IMR-90 (cell line): ENCODE data around the gene SLC25A52. TPM values are rescaled to one million over a fixed set of nuclear protein-coding genes. Genes with fewer than 3 reads are reported as not detected.

Source experiments
- ATAC-seq: fragments of 200-7000 bp; cut with Tn5 transposase; 2 replicates; pipeline ENCODE4 v1.9.1; 2020; ENCODE audit warnings: low read depth, mild to moderate bottlenecking, moderate library complexity
- BruUV-seq: library from RNA; stranded (reverse); fragments of 400-500 nt; replicated peaks from 2 replicates; lab custom pipeline; 2021; lab: Mats Ljungman, UMichigan
- CTCF ChIA-PET: fragments of 300-600 bp; formaldehyde crosslinking; extraction: SDS; loops from one replicate; lab custom pipeline; 2021; ENCODE audit warnings: antibody characterized with exemption; lab: Yijun Ruan, JAX
- POLR2A ChIA-PET: fragments of 300-600 bp; sonication (Branson Sonifier 250); formaldehyde crosslinking; loops from one replicate; lab custom pipeline; 2022; ENCODE audit warnings: antibody characterized with exemption; ENCODE audit not compliant: unreplicated experiment; lab: Charles Lee
- DNase-seq: peaks from one replicate; pipeline ENCODE4 v3.0.0; 2013
- H2AFZ ChIP-seq: replicated peaks from 2 replicates; pipeline ENCODE3; 2013; ENCODE audit warnings: low read length, mild to moderate bottlenecking; ENCODE audit not compliant: poor library complexity
- H2AK5ac ChIP-seq: 2 replicates; pipeline ENCODE4 v1.6.1; 2013; ENCODE audit warnings: low read depth, low read length, inconsistent platforms
- H2AK9ac ChIP-seq: replicated peaks from 2 replicates; pipeline ENCODE3; 2013; ENCODE audit warnings: mild to moderate bottlenecking, low read depth, low read length, moderate library complexity; ENCODE audit not compliant: poor library complexity
- H2BK120ac ChIP-seq: 2 replicates; pipeline ENCODE4 v1.6.1; 2013; ENCODE audit warnings: low read depth, low read length, inconsistent platforms
- H2BK15ac ChIP-seq: 3 replicates; pipeline ENCODE4 v1.6.1; 2013; ENCODE audit warnings: low read depth, low read length, inconsistent platforms
- H2BK20ac ChIP-seq: 2 replicates; pipeline ENCODE4 v1.6.1; 2013; ENCODE audit warnings: low read depth, mild to moderate bottlenecking, inconsistent platforms, low read length, moderate library complexity
- H2BK5ac ChIP-seq: 2 replicates; pipeline ENCODE4 v1.6.1; 2013; ENCODE audit warnings: mild to moderate bottlenecking, low read depth, low read length, inconsistent platforms; ENCODE audit not compliant: poor library complexity, severe bottlenecking
- H3K14ac ChIP-seq: replicated peaks from 2 replicates; pipeline ENCODE4 v1.6.1; 2013; ENCODE audit warnings: low read depth, low read length, inconsistent platforms
- H3K18ac ChIP-seq: 2 replicates; pipeline ENCODE4 v1.6.1; 2013; ENCODE audit warnings: low read depth, low read length, control low read depth
- H3K23ac ChIP-seq: 2 replicates; pipeline ENCODE4 v1.6.1; 2013; ENCODE audit warnings: low read depth, low read length, inconsistent platforms
- H3K27ac ChIP-seq: 2 replicates; pipeline ENCODE4 v1.5.1; 2013; ENCODE audit warnings: mild to moderate bottlenecking, control low read depth, low read length; ENCODE audit not compliant: insufficient read depth
- H3K27me3 ChIP-seq: 2 replicates; pipeline ENCODE4 v1.6.1; 2013; ENCODE audit warnings: low read length; ENCODE audit not compliant: control insufficient read depth, insufficient read depth
- H3K36me3 ChIP-seq: 2 replicates; pipeline ENCODE4 v1.6.1; 2013; ENCODE audit warnings: low read length, mixed read lengths; ENCODE audit not compliant: control insufficient read depth, insufficient read depth
- H3K4ac ChIP-seq: 2 replicates; pipeline ENCODE4 v1.6.1; 2013; ENCODE audit warnings: low read depth, low read length, inconsistent platforms
- H3K4me1 ChIP-seq: 2 replicates; pipeline ENCODE4 v1.6.1; 2013; ENCODE audit warnings: low read length, mixed read lengths; ENCODE audit not compliant: control insufficient read depth, insufficient read depth
- H3K4me2 ChIP-seq: 2 replicates; pipeline ENCODE4 v1.6.1; 2013; ENCODE audit warnings: low read depth, mild to moderate bottlenecking, control low read depth, low read length, moderate library complexity
- H3K4me3 ChIP-seq: 2 replicates; pipeline ENCODE4 v1.5.1; 2013; ENCODE audit warnings: low read depth, mild to moderate bottlenecking, control low read depth, low read length, moderate library complexity; ENCODE audit not compliant: insufficient read depth
- H3K56ac ChIP-seq: 2 replicates; pipeline ENCODE4 v1.6.1; 2013; ENCODE audit warnings: low read length, inconsistent platforms; ENCODE audit not compliant: insufficient read depth; ENCODE audit errors: extremely low read depth
- H3K79me1 ChIP-seq, 2 experiments: 2 replicates each; pipeline ENCODE4 v1.6.1; 2013; ENCODE audit warnings: low read length in 2 of 2, inconsistent platforms in 1 of 2, low read depth in 1 of 2
- H3K9ac ChIP-seq: 2 replicates; pipeline ENCODE4 v1.6.1; 2013; ENCODE audit warnings: low read depth, low read length, control low read depth
- H3K9me1 ChIP-seq: 2 replicates; pipeline ENCODE4 v1.6.1; 2013; ENCODE audit warnings: low read length, inconsistent platforms; ENCODE audit not compliant: insufficient read depth
- H3K9me3 ChIP-seq: 2 replicates; pipeline ENCODE4 v1.6.1; 2013; ENCODE audit warnings: low read length; ENCODE audit not compliant: control insufficient read depth, insufficient read depth
- H4K20me1 ChIP-seq: 2 replicates; pipeline ENCODE4 v1.6.1; 2013; ENCODE audit warnings: low read length, inconsistent platforms; ENCODE audit not compliant: insufficient read depth
- H4K5ac ChIP-seq: 2 replicates; pipeline ENCODE4 v1.6.1; 2013; ENCODE audit warnings: mild to moderate bottlenecking, low read depth, low read length, control low read depth
- H4K8ac ChIP-seq, 2 experiments: 2 replicates each; pipeline ENCODE4 v1.6.1; 2013; ENCODE audit warnings: low read depth in 2 of 2, low read length in 2 of 2, control low read depth in 1 of 2, inconsistent platforms in 1 of 2
- H4K91ac ChIP-seq: 2 replicates; pipeline ENCODE4 v1.6.1; 2013; ENCODE audit warnings: low read depth, low read length, inconsistent platforms; ENCODE audit not compliant: insufficient read depth
- RCOR1 ChIP-seq: IDR thresholded peaks from 2 replicates; pipeline ENCODE4 v1.6.1; 2012; ENCODE audit warnings: mild to moderate bottlenecking, low read length, improper control_type of control experiment; ENCODE audit not compliant: insufficient replicate concordance
- WGBS, 2 experiments: methylation state at CpG; one replicate each; pipeline versions ENCODE4 v1.1.5 to v1.1.7; 2013; ENCODE audit warnings: missing lambda C conversion rate in 2 of 2; ENCODE audit not compliant: insufficient read length in 1 of 2; ENCODE audit errors: extremely low coverage in 2 of 2; 5-methylcytosine and 5-hydroxymethylcytosine counted together
- dilution Hi-C: fragments of 300-500 bp; cut with HindIII; formaldehyde crosslinking; loops from one replicate; pipeline ENCODE4 v1.14.3; 2018; ENCODE audit warnings: low sequenced_read_pairs; ENCODE audit not compliant: unreplicated experiment
- in situ Hi-C: fragments of 300-500 bp; cut with MboI; formaldehyde crosslinking; loops from 3 replicates; pipeline ENCODE4 v1.14.3; 2019; ENCODE audit warnings: low sequenced_read_pairs, inconsistent platforms, mixed read lengths
- intact Hi-C: fragments of 100-400 bp; cut with micrococcal nuclease; formaldehyde crosslinking; loops from 2 replicates; pipeline ENCODE4 v1.10.0; 2022
- polyA plus RNA-seq, 3 experiments: library from polyadenylated mRNA; depleted of rRNA; stranded (reverse); fragments of >200 nt; gene quantifications; 2 replicates each; pipeline ENCODE4 v1.2.3, GENCODE V29; 2012; ENCODE audit warnings: low replicate concordance in 1 of 3
- total RNA-seq: library from RNA; depleted of rRNA; stranded (reverse); fragments of >200 nt; gene quantifications from 2 replicates; pipeline ENCODE4 v1.2.3, GENCODE V29; 2012

Gene SLC25A52
- total and polyA plus RNA-seq, 2 of the 4 experiments (the other 2 are of a cell fraction), result not detected

DNA sequence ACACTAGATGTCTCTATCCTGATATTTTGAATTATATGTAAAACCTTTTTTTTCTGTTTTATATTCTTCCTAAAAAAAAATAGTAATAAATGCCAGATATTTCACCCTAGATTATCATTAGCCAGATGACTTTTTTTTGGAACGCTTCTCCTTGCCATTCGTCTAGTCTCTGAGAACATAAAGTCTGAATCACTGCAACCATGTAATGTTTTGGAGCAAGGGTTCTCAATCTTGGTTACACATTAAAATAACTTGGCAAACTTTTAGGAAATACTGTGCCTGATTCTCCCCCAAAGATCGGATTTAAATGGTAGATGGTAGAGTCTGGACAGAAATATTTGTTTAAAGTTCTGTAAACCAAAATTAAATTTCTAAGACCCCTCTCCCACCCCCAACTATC is 21.0 kb downstream of the SLC25A52 start:
- no peak for DNase-seq
- no peak overlapping the region for H3K4me3 ChIP-seq
- CTCF ChIA-PET, result no interaction called here

More for the DNA sequence above, 21.0 kb downstream of the SLC25A52 start:
- no peak overlapping the region for H4K5ac ChIP-seq
- no peaks in the 10 kb centered on the region for H3K79me1 ChIP-seq
- H4K91ac ChIP-seq, result no peak overlapping the region
- H3K9ac ChIP-seq, result no peak overlapping the region
- in situ Hi-C loops, result loop anchor here (10.0 kb wide), 1 partner anchor 235 kb away; no protein-coding TSS in a partner anchor
- no peak overlapping the region for H2BK120ac ChIP-seq
- no CpG with 5 or more reads among the region's 3 CpGs for WGBS, 2 experiments
- H3K4ac ChIP-seq, result no peak overlapping the region
- no peak for ATAC-seq
- H3K9me1 ChIP-seq, result no peaks in the 10 kb centered on the region
- intact Hi-C loops, result no loop called here
- no peaks in the 10 kb centered on the region for H3K4me1 ChIP-seq
- H2BK5ac ChIP-seq, result no peak overlapping the region
- no peak for TF ChIP-seq RCOR1
- no peaks in the 10 kb centered on the region for H4K20me1 ChIP-seq
- H3K9me3 ChIP-seq, result no peaks in the 10 kb centered on the region
- no peak overlapping the region for H2AK5ac ChIP-seq
- H3K56ac ChIP-seq, result no peak overlapping the region
- POLR2A ChIA-PET, result no interaction called here
- H3K23ac ChIP-seq, result no peak overlapping the region
- no peak overlapping the region for H2BK15ac ChIP-seq
- no peak overlapping the region for H3K27ac ChIP-seq
- H3K14ac ChIP-seq, result no peak overlapping the region
- no peak overlapping the region for H3K18ac ChIP-seq
- H2AK9ac ChIP-seq, result no peak overlapping the region
- H3K27me3 ChIP-seq, result no peaks in the 10 kb centered on the region
- BruUV-seq, result no TSS peak
- H3K36me3 ChIP-seq, result no peaks in the 10 kb centered on the region
- no peak overlapping the region for H3K4me2 ChIP-seq
- no peak overlapping the region for H2BK20ac ChIP-seq
- no peak overlapping the region for H4K8ac ChIP-seq
- dilution Hi-C loops, result no loop called here
- H2AFZ ChIP-seq, result no peak overlapping the region
